HG03432 (cell line): ENCODE measurements around the gene TERB1.

Experiments used
- ATAC-seq: cut with Tn5 transposase; IDR thresholded peaks from one replicate; pipeline ENCODE4 v1.9.1; 2021; ENCODE audit warnings: mild to moderate bottlenecking, moderate library complexity; ENCODE audit not compliant: unreplicated experiment

Gene TERB1, protein sequence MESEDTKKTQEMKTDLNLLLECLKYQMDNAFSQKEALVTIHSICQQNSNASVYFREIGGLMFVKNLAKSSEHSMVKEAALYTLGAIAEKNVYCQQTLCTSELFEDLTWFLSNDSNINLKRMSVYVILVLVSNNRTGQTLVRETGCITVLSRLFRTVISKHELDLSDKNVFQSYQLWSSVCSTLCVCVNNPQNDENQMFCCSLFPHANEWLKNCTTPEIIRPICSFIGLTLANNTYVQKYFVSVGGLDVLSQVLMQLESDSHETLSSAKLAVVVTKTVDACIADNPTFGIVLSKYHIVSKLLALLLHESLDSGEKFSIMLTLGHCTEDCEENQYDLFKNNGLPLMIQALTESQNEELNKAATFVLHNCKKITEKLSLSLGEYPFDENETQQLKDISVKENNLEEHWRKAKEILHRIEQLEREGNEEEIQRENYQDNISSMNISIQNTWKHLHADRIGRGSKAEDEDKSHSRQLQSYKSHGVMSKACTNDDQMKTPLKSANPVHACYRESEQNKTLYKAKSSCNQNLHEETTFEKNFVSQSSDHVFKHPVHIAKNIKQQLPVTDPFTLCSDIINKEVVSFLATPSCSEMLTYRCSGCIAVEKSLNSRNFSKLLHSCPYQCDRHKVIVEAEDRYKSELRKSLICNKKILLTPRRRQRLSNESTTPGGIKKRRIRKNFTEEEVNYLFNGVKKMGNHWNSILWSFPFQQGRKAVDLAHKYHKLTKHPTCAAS

DNA sequence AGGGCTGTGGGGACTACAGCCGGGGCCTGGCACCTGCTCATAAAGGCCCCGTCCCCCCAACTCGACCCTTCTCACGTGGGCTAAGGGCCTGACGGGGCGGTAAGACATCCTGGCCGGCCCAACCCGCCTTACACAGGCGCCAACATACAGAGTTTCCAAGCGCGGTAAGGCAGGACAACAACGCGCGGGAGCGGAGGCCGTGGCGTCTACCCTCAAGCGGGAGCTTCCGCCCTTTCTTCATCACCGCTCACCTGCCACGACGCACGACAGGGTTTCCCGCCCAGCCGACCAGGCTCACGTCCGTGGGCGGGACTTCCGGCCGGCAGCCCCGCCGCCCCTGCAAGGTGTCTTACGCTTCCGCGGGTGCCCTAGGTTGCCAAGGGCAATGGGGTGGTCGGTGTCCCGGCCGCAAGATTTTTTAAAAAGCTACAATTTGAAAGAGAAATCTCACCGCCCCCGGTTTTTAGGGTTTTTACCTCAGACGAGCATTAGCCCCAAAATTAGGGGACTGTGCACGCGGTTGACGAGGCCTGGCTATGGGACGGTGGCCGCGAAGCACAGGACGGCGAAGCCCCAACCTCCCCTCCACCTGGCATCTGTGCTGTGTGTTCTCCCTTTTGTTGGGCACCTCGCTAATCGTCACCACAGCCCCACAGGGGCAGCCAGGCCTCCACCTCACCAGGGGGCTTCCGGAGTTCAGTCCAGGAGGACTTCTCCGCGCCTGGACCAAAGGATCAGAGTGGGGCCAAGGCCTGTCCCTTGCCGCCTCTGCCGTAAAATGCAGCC lies at the start of gene TERB1:
Gene TERB1 (minus strand): TSS at position 265 of the 786 bp plus-strand sequence. CDS start 4,786 bp downstream, outside the sequence.
- ATAC-seq, result no peak

DNA sequence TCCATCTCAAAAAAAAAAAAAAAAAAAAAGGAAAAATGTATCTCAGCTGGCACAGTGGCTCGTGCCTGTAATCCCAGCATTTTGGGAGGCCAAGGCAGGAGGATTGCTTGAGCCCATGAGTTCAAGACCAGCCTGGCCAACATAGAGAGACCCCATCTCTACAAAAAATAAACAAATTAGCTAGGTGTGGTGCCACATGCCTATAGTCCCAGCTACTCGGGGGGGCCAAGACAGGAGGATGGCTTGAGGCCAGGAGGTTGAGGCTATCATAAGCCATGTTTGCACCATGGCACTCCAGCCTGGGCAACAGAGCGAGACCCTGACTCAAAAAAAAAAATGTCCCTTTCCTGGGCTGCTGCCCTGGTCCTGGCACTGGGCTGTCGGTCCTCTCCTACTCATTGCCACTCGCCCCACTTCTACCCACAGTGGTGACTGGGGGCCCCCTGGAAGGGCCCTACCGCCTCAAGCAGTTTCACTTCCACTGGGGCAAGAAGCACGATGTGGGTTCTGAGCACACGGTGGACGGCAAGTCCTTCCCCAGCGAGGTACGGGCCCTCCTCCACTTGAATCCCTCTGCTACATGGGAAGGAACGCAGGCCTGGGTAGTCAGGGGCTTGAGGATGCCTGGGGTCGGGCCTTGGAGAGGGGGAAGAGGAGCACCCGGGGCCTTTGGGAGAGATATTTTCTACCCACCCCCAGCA lies 48.9 kb upstream of the TERB1 start:
- no peak for ATAC-seq

DNA sequence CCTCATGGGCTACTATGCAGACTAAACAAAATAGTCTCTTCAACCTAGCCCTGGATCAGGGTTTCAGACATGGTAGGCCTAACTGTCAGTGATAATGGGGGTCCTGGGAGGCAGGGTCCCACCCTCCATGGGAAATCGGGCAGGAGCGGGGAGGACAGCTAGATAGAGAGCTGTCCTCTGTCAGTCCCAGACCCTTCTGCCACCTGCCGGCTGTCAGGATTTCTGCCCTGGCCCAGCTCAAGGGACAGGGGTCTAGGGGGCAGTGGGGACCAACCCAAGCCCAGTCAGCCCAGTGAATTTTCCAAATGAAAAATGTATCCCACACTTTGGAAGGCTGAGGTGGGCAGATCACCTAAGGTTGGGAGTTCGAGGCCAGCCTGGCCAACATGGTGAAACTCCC lies 48.2 kb upstream of the TERB1 start:
- no peak for ATAC-seq

DNA sequence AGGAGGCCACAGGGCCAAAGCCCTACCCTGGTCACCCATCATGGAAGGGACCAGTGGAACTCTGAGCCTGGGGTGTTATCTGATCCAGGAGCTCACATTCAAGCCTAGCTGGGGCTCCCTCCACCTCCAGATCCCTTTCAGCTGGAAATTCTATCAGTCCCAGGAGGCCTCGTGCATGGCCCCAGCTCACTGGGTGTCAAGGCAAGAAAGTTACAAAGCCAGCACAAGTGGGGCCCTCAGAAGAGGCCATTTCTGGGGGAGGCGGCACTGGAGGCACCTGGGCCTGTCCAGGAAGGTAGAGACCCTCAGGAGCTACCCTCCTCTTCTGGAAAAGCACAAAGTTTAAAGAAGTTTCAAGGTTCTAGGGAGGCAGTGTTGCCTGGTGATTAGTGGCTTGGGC lies 47.6 kb upstream of the TERB1 start:
- no peak for ATAC-seq

DNA sequence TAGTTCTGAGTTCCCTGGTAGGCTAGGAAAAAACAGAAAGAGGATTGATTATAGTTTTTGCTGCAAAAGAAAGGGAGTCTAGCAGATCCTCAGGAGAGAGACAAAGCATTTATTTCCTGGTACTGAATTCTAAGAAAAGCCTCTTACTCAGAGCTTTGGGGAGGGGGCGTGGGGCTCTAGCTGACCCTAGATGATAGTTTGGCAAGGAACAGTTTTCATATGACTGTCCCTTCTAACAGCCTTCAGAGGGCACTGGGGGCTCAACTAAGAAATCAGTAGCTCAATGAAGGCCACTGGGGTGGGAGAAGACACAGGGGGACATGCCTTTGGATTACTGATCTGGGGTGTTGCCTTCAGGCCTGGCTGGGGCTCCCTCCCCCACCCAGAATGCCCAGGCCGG lies 46.8 kb upstream of the TERB1 start:
- no peak for ATAC-seq

DNA sequence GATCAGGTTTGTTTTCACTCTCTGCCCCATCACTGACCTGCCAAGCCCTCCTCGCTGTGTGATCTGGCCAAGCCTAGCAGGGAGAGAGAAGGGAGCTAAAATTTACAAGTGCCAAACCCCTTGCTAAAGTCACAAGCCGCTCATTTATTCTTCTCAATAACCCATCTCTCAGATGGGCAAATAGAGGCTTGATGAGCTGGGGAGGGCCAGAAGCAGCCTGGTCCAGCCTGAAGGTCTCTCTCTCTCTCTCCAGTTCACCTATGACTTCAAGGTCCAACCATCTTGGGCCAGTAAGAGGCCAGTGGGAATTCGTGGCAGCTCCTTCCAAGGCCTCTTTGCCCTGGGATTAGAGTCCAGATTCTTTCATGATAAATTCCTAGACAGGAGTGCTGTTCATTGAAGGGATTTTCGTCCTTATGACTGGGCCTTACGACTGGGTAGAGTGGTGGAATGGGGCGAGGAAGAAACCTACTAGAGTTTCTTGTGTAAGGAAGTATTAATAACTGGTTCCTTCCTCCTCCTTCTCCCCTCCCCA lies 46.2 kb upstream of the TERB1 start:
- ATAC-seq, result no peak

DNA sequence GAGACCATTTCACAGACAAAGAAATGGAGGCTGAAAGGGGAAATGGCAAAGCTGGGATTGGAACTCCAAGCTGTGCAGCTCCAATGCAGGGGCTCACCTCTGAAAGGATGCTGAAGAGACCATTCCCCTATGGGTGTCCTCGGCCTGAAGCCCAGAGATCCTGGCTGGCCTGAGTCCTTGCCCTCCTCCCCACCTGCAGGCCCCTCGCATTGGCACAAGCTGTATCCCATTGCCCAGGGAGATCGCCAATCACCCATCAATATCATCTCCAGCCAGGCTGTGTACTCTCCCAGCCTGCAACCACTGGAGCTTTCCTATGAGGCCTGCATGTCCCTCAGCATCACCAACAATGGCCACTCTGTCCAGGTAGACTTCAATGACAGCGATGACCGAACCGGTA lies 45.4 kb upstream of the TERB1 start:
- ATAC-seq, result no peak

DNA sequence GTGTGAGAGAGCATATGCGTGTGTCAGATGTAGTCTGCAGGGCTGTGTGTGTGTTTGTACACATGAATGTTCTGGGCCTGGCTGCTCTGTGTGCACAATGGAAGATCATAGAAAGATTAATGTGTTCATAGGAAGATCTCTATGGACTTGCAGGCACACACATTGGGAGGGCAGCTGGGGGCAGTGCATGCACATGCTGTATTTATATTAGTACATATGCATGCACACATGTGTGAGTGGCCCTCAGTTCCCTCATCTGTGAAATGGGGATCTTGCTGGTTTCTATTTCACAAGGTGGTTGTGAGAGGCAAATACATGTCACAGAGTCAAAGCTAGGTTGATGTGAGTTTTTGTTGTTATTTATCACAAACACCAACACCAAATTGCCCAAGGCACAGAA lies 44.9 kb upstream of the TERB1 start:
- no peak for ATAC-seq

DNA sequence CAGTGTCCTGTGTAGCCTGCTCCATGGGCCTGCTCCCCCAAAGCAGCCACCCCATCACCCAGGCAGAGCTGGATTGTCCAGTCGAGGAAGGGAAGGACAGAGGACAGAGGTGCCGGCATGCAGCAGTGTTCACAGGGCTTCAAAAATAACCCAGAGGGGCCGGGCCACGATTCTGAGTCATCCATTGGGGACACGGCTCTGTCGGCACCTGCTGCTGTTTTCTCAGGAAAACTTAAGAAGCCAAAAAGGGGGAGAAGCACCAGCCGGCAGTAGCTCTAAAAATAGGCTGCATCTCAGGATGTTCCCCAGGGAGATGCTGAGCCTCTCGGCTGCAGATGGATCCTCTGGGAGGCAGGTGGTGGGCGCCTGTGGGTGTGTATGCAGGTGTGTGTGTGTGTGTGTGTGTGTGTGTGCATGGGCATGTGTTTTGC lies 44.4 kb upstream of the TERB1 start:
- no peak for ATAC-seq

DNA sequence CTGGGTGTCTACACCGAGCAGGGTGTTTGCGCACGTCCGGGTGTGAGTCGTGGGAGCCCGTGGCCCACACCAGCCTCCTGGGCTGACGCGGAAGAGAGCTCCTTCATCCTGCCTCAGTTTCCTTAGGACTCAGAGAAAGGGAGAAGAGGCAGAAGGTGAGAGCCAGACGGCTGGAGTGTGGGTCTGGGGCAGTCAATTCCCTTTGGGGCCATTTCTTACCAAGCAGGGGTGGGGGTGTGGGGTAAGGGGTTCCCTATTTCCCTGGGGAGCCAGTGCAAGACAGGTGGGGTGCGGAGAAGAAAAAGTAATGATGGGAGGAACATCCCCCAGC lies 43.7 kb upstream of the TERB1 start:
- ATAC-seq, result no peak

DNA sequence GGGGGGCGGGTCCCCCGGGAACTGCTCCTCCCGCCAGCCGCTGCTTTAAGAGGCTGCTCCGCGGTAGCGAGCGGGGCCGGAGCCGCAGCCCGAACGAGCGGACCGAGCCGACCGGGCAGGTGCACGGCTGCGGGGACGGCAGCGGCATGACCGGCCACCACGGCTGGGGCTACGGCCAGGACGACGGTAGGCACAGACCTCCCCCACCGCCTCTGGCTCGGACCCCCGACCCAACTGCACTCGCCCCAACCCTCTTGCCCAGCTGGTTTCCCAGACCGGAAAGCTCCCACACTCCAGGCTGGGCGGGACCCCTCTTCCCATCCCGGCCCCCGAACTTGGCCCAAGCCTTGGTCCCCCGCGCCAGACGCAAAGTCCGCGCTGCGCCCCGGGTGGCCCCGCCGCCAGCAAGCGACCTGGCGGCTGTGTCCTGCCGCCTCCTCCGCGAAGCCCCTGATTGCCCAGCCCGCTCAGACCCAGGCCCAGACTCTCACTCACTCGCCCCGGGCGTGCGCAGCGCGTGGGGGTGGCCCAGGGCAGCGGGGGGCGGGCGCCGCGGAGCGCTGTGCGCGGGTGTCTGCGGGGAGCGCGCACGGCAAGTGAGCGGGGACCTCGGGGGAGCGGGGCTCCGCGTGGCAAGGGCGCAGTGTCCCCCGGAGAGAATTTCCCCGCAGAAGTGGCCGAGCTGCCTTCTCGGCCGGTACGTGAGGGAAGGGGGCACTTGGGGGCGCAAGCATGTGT lies 43.1 kb upstream of the TERB1 start, which contains the start of gene CA7:
Gene CA7 (plus strand): TSS at position 73 of the 738 bp plus-strand sequence. CDS start 74 bp downstream, at position 147.
- no peak for ATAC-seq

DNA sequence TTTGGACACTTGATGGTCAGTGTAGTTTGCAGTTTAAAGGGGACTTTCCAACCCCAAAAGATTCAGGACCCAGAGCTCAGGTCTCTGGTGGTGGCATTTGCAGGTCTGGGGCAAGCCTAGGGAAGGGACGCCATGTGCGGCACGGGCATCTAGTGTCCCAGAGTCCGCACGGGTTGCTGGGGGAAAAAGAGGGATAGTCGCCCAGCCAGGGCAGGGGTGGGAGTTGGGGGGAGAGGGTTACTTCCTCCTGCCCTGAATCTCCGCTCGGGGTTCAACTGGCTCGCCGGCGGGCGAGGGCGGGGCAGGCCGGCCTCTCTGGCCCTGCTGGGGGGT lies 42.6 kb upstream of the TERB1 start:
- ATAC-seq, result no peak

DNA sequence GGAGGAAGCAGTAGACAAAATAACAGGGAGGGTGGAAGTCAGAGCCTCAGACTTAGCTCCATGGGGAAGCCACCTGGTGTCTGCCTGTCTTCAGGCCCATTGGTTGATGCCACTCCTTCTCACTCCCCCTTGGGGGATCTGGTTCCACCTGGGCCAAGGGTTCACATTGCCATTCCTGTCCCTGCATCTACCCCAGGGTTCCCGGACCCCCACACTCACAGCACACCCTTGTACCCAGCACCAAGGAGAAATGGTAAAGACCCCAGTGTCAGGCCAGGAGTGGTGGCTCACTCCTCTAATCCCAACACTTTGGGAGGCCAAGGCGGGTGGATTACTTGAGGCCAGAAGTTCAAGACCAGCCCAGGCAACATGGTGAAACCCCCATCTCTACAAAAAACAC lies 41.8 kb upstream of the TERB1 start:
- ATAC-seq, result no peak

DNA sequence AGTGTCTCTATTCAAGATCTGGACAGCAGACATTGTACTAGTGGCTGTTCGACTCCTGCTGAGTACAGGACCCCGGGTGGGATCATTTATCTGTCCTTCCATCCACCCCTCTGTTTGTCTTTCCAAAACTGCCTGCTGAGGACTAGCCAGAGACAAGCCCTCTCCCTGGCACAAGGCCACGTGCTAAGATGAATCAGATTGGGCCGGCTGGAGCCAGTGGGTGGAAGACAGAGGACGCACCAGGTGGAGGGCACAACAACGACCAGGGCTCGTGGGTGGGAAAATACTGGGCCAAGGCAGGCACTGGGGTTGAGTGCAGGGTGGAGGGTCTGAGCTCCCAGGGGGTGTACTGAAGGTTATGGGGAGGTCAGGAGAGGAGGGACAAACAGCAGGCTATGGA lies 41.4 kb upstream of the TERB1 start:
- no peak for ATAC-seq

DNA sequence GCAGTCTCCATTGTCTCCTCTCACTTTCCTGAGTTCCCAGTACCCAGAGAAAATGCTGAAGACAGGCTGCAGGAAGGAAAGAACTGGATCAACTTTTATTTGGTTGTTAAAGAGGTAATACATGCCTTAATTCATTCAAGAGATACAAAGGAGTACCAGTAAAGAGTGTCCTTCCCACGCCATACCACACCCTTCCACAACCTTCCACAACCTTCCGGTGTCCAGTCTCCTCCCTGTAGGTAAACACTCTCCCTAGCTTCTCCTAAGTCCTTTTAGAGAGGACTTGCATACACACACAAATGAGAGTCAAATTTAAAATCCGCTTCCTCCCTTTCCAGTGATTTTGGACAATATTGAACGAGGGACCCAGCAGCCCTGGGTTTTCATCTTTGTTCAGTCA lies 40.0 kb upstream of the TERB1 start:
- no peak for ATAC-seq

DNA sequence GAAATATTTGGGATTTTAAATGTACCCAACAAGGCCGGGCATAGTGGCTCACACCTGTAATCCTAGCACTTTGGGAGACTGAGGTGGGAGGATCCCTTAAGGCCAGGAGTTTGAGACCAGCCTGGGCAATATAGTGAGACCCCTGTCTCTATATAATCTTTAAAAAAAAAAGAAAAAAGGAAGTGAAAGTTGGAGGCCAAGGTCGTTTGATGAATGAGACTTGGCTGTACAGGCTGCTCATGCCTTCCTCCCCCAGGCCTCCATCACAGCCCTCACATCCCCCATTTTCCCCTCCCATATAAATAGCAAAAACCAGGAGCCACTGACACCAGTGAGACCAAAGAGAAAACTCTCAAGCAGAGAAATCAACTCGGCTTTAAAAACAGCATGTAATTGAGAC lies 39.5 kb upstream of the TERB1 start:
- ATAC-seq, result no peak

DNA sequence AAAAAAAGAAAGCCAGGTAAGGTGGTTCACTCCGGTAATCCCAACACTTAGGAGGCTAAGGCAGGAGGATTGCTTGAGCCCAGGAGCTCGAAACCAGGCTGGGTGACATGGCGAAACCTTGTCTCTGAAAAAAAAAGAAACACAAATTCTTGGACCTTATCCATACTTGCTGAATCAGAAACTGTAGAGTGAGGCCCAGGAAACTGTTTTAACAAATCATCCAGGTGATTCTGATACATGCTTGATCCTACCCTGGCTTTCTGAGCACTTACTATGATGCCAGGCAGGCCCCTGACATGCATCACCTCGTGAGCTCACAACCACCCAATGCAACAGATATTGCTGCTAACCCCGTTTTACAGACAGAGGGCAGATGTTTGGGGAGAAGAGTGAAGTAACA lies 33.4 kb upstream of the TERB1 start:
- ATAC-seq, result no peak

DNA sequence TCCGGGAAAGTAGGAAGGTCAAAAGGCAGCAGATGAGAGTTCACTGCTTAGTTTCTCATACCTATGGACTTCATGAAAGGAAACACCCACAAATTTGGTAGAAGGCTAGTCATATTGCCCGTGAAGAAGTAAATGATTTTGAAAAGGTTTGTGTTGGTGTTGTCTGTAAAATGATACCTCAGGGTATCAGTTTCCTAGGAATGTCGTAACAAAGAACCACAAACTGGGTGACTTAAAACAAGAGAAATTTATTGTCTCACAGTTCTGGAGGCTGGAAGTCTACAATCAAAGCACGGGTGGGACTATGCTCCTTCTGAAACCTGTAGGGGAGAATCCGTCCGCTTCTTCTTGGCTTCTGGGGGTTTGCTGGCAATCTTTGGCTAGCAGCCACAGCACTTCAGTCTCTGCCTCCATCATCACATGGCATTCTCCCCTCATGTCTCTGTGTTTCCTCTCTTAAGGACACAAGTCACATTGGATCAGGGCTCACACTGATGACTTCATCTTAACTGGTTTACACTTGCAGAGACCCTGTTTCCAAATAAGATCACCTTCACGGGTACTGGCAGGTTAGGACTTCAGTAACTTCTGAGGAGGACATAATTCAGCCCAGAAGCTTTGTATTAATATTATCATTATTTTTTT lies 31.4 kb upstream of the TERB1 start:
- ATAC-seq, result no peak

DNA sequence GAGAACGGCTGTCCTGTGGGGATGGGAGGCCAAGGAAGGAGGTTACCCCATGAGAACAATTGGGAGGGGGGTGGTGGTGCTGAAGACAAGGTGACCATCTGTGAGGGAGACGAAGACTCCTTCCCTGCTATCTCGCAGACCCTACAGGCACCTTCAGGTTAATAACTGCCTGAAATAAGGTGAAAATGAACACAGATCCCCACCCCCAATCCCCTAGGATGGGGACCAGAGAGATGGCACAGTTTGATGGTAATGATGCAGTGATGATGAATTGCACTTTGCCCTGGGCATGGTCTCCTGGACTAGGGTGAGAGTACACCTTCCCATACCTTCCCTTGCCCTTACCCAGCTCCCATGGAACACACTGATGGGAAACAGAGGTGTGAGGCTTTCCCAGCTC lies 30.8 kb upstream of the TERB1 start:
- no peak for ATAC-seq
